ENCODE results near the gene BBC3. TPM values are rescaled to one million over a fixed set of nuclear protein-coding genes. Genes with fewer than 3 reads are reported as not detected.
"Not testable (repeated sequence)": the region's sequence is repeated elsewhere in the genome, so short reads cannot be mapped to it uniquely, and the experiment has no call there.

The BBC3 gene
- polyA plus RNA-seq, 1 donor from 2014 or later: 15.6 TPM

DNA sequence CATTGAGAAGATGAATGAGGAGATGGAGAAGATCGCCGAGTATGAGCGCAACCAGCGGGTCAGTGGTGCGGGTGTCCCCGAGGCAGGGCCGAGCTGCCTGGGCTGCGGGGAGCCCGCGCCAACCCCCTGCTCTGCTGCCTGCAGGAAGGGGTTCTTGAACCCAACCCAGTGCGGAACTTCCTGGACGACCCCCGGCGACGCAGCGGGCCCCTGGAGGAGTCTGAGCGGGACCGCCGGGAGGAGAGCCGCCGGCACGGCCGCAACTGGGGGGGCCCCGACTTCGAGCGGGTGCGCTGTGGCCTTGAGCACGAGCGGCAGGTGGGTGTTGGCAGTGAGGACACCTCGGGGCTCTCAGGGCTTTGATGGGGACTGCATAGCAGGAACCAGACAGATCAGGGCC is 33.6 kb upstream of the BBC3 start:
- H3K9ac ChIP-seq (ENCODE audit: low read length): no peak overlapping the region
- H3K27ac ChIP-seq (ENCODE audit: low read length): no peak overlapping the region
- H3K4me2 ChIP-seq (ENCODE audit: low read length): no peak overlapping the region
- H3K9me3 ChIP-seq (ENCODE audit: low read length): no peaks in the 10 kb centered on the region
- H2AFZ ChIP-seq (ENCODE audit: low read depth, low read length): no peak overlapping the region
- H4K20me1 ChIP-seq (ENCODE audit: insufficient read depth): no peaks in the 10 kb centered on the region
- no peak overlapping the region for H3K4me3 ChIP-seq (ENCODE audit: low read length)
- H3K79me2 ChIP-seq (replicated peaks; ENCODE audit: insufficient read depth, low read length): no peaks in the 10 kb centered on the region
- no peaks in the 10 kb centered on the region for H3K27me3 ChIP-seq (ENCODE audit: insufficient read depth, low read depth, low read length)
- H3K36me3 ChIP-seq (ENCODE audit: insufficient read depth, low read length): no peaks in the 10 kb centered on the region
- TF ChIP-seq SMC3 (conservative IDR thresholded peaks at IDR 0.05; ENCODE audit: poor library complexity) (no peak), POLR2AphosphoS5 (IDR thresholded peaks at IDR 0.05) (no peak), EP300 (conservative IDR thresholded peaks at IDR 0.05; ENCODE audit: poor library complexity, severe bottlenecking) (no peak), CTCF (IDR thresholded peaks at IDR 0.05; ENCODE audit: poor library complexity, severe bottlenecking) (no peak), EZH2 (IDR thresholded peaks at IDR 0.05; ENCODE audit: borderline replicate concordance, insufficient read depth, low read length, poor library complexity, severe bottlenecking) (no peak), RAD21 (conservative IDR thresholded peaks at IDR 0.05) (no peak), REST (IDR thresholded peaks at IDR 0.05; ENCODE audit: borderline replicate concordance) (no peak), MXI1 (conservative IDR thresholded peaks at IDR 0.05; ENCODE audit: poor library complexity, severe bottlenecking) (no peak), TAF1 (IDR thresholded peaks at IDR 0.05; ENCODE audit: low read depth) (no peak)
- no peaks in the 10 kb centered on the region for H3F3A ChIP-seq (ENCODE audit: insufficient read depth, low read length, poor library complexity, severe bottlenecking)
- H3K9me2 ChIP-seq (ENCODE audit: insufficient read depth, low read length): no peaks in the 10 kb centered on the region

DNA sequence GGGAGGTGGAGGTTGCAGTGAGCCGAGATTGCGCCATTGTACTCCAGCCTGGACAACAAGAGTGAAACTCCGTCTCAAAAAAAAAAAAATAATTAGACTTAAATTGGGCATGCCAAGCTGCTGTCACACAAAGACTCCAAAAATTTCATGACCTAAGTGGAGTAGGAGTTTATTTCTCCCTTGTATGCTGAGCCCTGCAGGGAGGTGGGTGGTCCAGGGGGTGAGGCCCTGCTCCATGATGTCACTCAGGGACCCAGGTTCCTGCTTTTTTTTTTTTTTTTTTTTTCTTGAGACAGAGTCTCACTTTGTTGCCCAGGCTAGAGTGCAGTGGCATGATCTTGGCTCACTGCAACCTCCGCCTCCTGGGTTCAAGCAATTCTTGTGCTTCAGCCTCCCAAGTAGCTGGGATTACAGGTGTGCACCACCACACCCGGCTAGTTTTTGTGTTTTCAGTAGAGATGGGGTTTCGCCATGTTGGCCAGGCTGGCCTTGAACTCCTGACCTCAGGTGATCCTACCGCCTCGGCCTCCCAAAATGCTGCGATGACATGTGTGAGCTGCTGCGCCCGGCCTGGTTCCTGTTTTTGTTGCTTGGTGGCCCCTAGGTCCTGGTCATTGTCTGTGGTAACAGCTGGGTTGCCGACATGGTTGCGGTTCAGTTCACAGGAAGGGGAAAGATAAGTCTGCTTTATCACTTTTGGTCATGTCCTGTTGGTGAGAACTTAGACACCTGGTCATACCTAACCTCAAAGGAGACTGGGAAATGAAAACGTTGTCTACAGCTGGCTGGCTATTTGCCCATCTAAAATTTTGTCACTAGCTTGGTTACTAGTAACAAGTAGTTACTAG is 31.2 kb upstream of the BBC3 start:
- not testable (repeated sequence) for H3K27ac ChIP-seq (ENCODE audit: low read length); H4K20me1 ChIP-seq (ENCODE audit: insufficient read depth); H3F3A ChIP-seq (ENCODE audit: insufficient read depth, low read length, poor library complexity, severe bottlenecking); H3K79me2 ChIP-seq (replicated peaks; ENCODE audit: insufficient read depth, low read length); H3K9ac ChIP-seq (ENCODE audit: low read length); H3K9me3 ChIP-seq (ENCODE audit: low read length); H3K9me2 ChIP-seq (ENCODE audit: insufficient read depth, low read length); H3K4me3 ChIP-seq (ENCODE audit: low read length); H3K36me3 ChIP-seq (ENCODE audit: insufficient read depth, low read length); H3K27me3 ChIP-seq (ENCODE audit: insufficient read depth, low read depth, low read length); H3K4me2 ChIP-seq (ENCODE audit: low read length); H2AFZ ChIP-seq (ENCODE audit: low read depth, low read length)

All from neural cell (in vitro differentiated cells).